Lung (tissue), 12 donors: ENCODE measurements around the gene TTC7B. TPM values are rescaled to one million over a fixed set of nuclear protein-coding genes. Genes with fewer than 3 reads are reported as not detected.
A peak's percentile ranks its signal among the peaks of the same experiment; 100 is the strongest.

Experiments used
- ATAC-seq: fragments of 200-7000 bp; cut with Tn5 transposase; one replicate; pipeline ENCODE4 v1.9.1; 2020; ENCODE audit warnings: moderate number of reproducible peaks; ENCODE audit not compliant: insufficient read depth, low FRiP score
- DNase-seq, 3 donors: peaks; one replicate each; pipeline ENCODE4 v3.0.0-alpha.2; 2013 to 2017
- H3K27ac ChIP-seq, 2 donors: one replicate each; pipeline ENCODE4 v1.5.1; 2013; ENCODE audit warnings: mild to moderate bottlenecking in 2 of 2, moderate library complexity in 2 of 2, control low read depth in 1 of 2, inconsistent platforms in 1 of 2, low read depth in 1 of 2, low read length in 1 of 2
- H3K27me3 ChIP-seq, 3 donors: one replicate each; pipeline ENCODE4 v1.5.1; 2013; ENCODE audit warnings: low read length in 2 of 3; ENCODE audit not compliant: control insufficient read depth in 3 of 3, insufficient read depth in 3 of 3
- H3K36me3 ChIP-seq, 4 donors: one replicate each; pipeline ENCODE4 v1.5.1; 2013; ENCODE audit warnings: low read length in 4 of 4, mild to moderate bottlenecking in 1 of 4, moderate library complexity in 1 of 4; ENCODE audit not compliant: control insufficient read depth in 4 of 4, insufficient read depth in 4 of 4
- H3K4me1 ChIP-seq, 5 donors: one replicate each; pipeline ENCODE4 v1.5.1; 2013; ENCODE audit warnings: low read length in 5 of 5, mild to moderate bottlenecking in 2 of 5, moderate library complexity in 1 of 5; ENCODE audit not compliant: control insufficient read depth in 5 of 5, insufficient read depth in 5 of 5
- H3K4me3 ChIP-seq: one replicate; pipeline ENCODE4 v1.5.1; 2013; ENCODE audit warnings: mild to moderate bottlenecking, control low read depth, moderate library complexity
- H3K9ac ChIP-seq, 2 donors: one replicate each; pipeline ENCODE4 v1.5.1; 2013; ENCODE audit warnings: low read length in 2 of 2, control low read depth in 1 of 2; ENCODE audit not compliant: insufficient read depth in 1 of 2
- H3K9me3 ChIP-seq, 4 donors: one replicate each; pipeline ENCODE4 v1.5.1; 2013; ENCODE audit warnings: low read length in 3 of 4, mild to moderate bottlenecking in 1 of 4, moderate library complexity in 1 of 4; ENCODE audit not compliant: control insufficient read depth in 4 of 4, insufficient read depth in 3 of 4
- WGBS, 2 donors: extraction: QIAGEN DNeasy Blood & Tissue Kit; methylation state at CpG; one replicate each; pipeline ENCODE4 v1.1.7; 2013; 5-methylcytosine and 5-hydroxymethylcytosine counted together
- polyA plus RNA-seq, 2 donors: library from polyadenylated mRNA; stranded (reverse); fragments of 200-250 nt; gene quantifications; one replicate each; pipeline ENCODE4 v1.2.1, GENCODE V29; 2013
- total RNA-seq, 2 donors: library from RNA; depleted of rRNA in 1 of 2; stranded (reverse); fragments of >200 nt in 1 of 2; gene quantifications; one replicate each; pipeline ENCODE4 v1.2.1, GENCODE V29; 2014 to 2021
- TF ChIP-seq, protein P1 (sequence below): IDR thresholded peaks from 2 replicates; pipeline ENCODE4 v1.5.1; 2012; ENCODE audit warnings: mild to moderate bottlenecking; ENCODE audit errors: control extremely low read depth, extremely low read depth
- donor health status: control.
- donor health status: control.
- donor health status: Bipolar disorder and iron deficiency.
- donor health status: healthy.
- donor health status: DM: yes; HTN: yes; CAD: no.

TTC7B gene
- total and polyA plus RNA-seq, 4 donors, result 11.0 to 39.6 (median 23.0) TPM

DNA sequence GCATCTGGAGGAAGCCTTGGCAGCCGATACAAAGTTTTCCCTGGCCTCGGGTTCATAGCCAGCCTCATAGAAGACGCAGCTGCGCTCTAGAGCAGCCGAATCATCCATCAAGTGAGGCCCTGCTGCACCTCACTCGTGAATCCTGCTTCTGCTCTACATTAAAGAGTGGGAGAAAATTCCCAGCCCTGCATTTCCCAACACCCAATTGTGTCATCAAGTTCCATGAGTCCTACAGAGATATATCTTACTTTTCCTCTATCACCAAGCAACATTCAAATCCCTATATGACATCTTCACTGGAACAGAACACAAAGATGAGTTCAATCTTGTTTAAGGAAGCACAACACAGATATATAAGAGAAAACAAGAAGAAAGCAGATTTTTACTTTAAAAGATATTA lies 139.3 kb downstream of the TTC7B start:
- Histone ChIP-seq H3K36me3 (peaks cover 0 to 3% (median under 1%) of the 10 kb centered on the region in 4 donors), H3K4me3 (no peak overlapping the region), H3K4me1 (peaks cover 0 to 12% (median 9%) of the 10 kb centered on the region in 5 donors), H3K9ac (no peak overlapping the region), H3K9me3 (no peaks in the 10 kb centered on the region), H3K27ac (peak overlapping the region in 1 of 2 donors; percentile 4), H3K27me3 (no peaks in the 10 kb centered on the region)
- 91 to 93% methylated on average over 6 of the region's 6 CpGs for WGBS, 2 donors
- ATAC-seq (no peak), DNase-seq (no peak)
- TF ChIP-seq, protein P1, sequence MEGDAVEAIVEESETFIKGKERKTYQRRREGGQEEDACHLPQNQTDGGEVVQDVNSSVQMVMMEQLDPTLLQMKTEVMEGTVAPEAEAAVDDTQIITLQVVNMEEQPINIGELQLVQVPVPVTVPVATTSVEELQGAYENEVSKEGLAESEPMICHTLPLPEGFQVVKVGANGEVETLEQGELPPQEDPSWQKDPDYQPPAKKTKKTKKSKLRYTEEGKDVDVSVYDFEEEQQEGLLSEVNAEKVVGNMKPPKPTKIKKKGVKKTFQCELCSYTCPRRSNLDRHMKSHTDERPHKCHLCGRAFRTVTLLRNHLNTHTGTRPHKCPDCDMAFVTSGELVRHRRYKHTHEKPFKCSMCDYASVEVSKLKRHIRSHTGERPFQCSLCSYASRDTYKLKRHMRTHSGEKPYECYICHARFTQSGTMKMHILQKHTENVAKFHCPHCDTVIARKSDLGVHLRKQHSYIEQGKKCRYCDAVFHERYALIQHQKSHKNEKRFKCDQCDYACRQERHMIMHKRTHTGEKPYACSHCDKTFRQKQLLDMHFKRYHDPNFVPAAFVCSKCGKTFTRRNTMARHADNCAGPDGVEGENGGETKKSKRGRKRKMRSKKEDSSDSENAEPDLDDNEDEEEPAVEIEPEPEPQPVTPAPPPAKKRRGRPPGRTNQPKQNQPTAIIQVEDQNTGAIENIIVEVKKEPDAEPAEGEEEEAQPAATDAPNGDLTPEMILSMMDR, result no peak

DNA sequence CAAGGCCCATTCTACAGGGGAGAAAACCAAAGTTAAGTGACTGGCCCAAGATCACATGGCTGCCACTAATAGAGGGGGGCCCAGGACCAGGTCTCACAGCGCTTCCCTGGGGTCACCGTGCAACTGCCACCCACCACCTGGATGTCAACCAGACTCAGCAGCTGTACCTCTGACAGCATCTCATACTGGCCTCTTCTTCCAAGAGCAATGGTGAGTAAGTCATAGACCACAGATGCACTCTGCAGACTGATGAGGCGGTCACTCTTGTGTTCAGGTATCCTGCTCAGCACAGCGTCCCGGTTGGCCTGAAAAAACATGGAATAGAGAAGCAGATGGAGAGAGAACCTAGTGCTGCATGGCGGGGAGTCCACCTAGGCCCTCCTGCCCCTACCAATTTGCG lies 139.9 kb downstream of the TTC7B start:
- no peak overlapping the region for H3K4me3 ChIP-seq
- 83 to 98% methylated on average over 7 of the region's 7 CpGs for WGBS, 2 donors
- H3K9ac ChIP-seq, result no peak overlapping the region
- TF ChIP-seq, protein P1, result no peak
- no peaks in the 10 kb centered on the region for H3K27me3 ChIP-seq
- DNase-seq (no peak), ATAC-seq (no peak)
- H3K36me3 ChIP-seq, result peaks cover 0 to 3% (median 2%) of the 10 kb centered on the region in 4 donors
- peak overlapping the region in 1 of 2 donors; percentile 75 for H3K27ac ChIP-seq
- no peaks in the 10 kb centered on the region for H3K9me3 ChIP-seq
- peaks cover 0 to 10% (median 6%) of the 10 kb centered on the region in 5 donors for H3K4me1 ChIP-seq

GRCh38 chr14:90675399-90675798 lies 140.8 kb downstream of the TTC7B start:
- ATAC-seq, result no peak
- Histone ChIP-seq H3K9ac (no peak overlapping the region), H3K4me1 (peaks cover 4 to 11% (median 6%) of the 10 kb centered on the region in 5 donors), H3K4me3 (no peak overlapping the region), H3K27me3 (no peaks in the 10 kb centered on the region), H3K27ac (peak overlapping the region in 1 of 2 donors; percentile 77), H3K9me3 (no peaks in the 10 kb centered on the region), H3K36me3 (peaks cover 0 to 3% (median 2%) of the 10 kb centered on the region in 4 donors)
- DNase-seq, result no peak
- TF ChIP-seq, protein P1, result no peak
- WGBS, 2 donors, result 72 to 74% methylated on average over 7 of the region's 7 CpGs

GRCh38 chr14:90674716-90675115 lies 141.5 kb downstream of the TTC7B start:
- ATAC-seq, result no peak
- Histone ChIP-seq H3K27me3 (no peaks in the 10 kb centered on the region), H3K36me3 (peaks cover 0 to 3% (median 3%) of the 10 kb centered on the region in 4 donors), H3K9me3 (peaks cover 0 to 2% (median 0%) of the 10 kb centered on the region in 4 donors), H3K9ac (no peak overlapping the region), H3K4me3 (no peak overlapping the region), H3K4me1 (peaks cover 4 to 11% (median 6%) of the 10 kb centered on the region in 5 donors), H3K27ac (peak overlapping the region; percentile 3 to 77)
- 81 to 93% methylated on average over 5 of the region's 5 CpGs for WGBS, 2 donors
- DNase-seq, result no peak
- TF ChIP-seq, protein P1, result no peak
